GM19043 (cell line): ENCODE measurements around the gene CAMK2A.

ENCODE experiments used
- ATAC-seq: cut with Tn5 transposase; IDR thresholded peaks from one replicate; pipeline ENCODE4 v1.9.1; 2021; ENCODE audit warnings: low read depth; ENCODE audit not compliant: unreplicated experiment

The CAMK2A gene

DNA sequence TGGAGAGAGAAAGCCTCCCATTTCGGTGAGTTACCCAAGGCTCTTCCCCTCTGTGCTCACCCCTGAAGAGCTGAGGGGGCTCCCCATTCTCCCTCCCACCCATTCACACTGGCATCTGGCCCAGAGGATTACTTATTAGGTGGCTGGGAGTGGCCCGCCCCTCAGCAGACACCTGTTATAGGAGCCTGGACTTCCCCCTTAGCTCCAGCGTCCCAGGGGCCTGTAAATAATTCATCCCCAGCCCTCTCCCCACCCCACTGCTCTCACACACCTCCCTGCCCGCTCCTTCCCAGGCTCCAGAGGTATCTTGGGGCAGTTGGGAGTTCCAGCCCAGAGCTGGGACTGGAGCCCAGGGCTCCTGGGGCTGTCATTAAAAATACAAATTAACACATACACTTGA is 111.3 kb downstream of the CAMK2A start:
- ATAC-seq, result no peak

DNA sequence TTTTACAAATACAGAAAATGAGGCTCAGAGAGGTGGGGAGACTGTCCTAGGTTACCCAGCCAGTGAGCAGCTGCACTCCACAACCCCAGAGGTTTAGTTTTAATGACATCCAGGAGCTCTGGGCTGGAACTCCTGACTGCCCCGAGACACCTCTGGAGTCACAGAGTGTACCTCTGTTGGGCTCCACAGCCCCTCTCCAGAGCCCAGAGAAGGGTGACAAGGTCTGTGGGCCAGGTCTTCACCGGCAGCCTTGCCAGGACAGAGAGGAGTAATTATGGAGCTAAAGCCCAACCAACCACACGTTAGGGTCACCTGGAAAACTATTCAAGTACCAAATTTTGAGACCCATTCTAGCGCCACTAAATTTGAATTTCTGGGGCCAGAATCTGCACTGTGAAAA is 111.9 kb downstream of the CAMK2A start:
- ATAC-seq, result no peak

DNA sequence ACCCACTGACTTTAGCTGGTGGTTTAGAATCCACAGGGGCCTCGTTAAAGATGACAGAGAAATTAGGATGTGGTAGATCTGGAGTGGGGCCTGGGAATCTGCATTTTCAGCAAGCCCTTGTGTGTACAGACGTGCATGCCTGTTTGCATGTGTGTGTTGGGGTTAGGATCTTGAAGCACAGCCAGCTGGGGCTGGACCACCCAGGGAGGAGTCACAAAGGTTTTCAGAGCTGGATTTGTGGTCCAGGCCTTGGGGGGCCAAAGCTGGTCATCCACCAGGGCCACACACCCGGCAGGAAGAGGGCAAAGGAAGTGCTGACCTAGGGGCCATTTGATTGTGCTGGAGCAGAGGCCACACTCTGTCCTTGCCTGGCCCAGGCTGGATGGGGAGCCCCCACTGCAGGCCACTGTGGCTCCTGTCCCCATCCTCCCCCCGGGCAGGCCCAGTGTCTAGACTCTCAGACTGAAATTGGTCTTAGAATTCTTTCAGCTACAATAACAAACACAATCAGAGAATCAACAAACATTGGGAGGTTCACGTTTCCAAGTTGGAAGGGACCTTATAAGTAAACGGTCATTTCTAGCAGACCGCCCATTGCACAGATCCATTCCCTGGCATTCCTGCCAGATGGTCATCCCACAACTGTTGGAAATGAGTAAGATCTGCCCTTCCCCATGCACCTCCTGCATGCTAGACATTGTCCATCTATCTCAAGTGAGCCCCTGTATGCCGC is 112.7 kb downstream of the CAMK2A start:
- no peak for ATAC-seq

DNA sequence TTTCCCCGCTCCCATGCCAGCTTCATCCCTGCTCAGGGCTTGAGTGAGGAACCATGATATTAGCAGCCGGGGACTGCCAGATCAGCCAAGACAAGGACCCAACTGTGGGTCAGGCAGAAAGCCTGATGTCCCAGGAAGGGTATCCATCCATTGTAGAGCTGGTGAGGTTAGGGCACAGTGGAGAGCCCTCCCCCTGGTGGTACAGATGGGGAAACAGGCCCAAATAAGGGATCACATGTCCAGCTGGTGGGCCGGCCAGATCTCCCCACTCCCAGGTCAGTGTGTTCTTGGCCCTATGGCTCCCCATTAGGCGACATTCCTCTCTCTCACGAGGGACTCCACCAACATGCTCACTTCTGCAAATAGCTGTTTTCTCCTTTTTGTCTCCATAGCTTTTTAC is 114.0 kb downstream of the CAMK2A start:
- ATAC-seq, result no peak

DNA sequence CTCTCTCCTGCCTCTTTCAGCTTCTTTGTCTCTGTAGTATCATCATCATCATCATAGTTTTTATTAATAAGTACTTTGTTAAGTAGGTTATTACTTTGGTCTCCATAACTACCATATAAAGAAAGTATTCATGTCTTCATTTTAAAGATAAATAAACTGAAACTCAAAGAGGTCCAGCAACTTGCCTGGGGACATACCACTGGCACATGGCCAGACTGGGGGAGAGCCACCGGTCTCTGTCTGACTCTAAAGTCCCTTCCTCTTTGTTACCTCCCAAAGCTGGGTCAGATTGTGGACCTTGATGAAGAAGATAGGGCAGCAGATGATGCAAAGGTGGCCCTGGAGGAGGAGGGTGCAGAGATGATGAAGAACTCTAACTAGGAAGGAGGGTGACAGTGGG is 114.5 kb downstream of the CAMK2A start:
- no peak for ATAC-seq

DNA sequence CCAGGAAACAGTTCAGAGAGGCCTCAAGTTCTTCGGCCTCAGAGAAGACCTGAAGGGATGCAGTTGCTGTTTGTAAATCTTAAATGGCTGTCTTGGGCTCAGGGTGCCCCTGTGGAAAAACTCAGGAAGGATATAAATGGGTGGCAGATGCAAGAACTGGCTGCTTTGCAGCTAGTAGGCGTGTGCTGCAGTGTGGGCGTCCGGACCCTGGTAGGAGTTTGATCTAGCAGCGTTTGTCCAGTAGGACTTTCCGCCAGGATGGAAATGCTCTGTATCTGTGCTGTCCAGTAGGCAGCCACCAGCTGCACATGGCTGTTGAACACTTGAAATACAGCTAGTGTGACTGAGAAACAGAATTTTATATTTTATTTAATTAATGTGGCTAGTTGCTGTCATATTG is 115.3 kb downstream of the CAMK2A start:
- ATAC-seq, result no peak

DNA sequence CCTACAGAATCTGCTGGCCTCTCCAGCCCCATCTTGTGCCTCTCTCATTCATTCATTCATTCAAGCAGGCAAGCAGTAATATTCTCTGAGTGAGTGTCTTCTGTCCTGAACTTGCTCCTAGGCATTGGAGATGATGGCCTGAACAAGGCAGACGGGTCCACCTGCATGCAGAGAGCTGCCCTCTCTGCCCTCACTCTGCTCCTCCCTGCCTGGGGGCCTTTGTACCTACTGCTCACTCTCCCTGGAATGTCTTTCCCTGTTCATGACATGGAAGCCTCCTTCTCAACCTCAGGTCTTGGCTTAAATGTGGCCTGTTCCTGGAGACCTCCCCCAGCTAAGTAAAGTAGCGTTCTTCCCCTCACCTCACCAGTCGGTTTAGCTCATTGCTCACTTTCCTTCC is 116.4 kb downstream of the CAMK2A start:
- ATAC-seq, result no peak

DNA sequence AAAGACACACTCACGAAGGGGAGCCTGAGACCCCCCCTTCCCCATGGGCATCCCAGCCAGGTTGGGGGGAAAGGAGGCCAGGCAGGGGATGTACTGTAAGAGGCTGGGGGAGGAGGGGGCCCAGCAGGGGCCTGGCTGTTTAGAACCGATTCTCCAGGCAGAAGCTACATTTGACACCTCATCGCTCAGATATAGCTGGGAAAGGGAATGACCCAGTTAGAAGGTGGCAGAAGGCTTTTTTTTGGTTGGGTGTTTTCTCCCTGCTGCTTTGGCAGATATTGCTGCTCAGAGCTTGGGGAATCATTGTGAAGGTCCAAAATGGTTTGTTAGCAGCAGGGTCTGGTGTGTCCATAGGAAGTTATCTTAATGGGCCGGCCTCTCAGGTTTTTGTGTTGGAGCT is 117.0 kb downstream of the CAMK2A start:
- no peak for ATAC-seq

DNA sequence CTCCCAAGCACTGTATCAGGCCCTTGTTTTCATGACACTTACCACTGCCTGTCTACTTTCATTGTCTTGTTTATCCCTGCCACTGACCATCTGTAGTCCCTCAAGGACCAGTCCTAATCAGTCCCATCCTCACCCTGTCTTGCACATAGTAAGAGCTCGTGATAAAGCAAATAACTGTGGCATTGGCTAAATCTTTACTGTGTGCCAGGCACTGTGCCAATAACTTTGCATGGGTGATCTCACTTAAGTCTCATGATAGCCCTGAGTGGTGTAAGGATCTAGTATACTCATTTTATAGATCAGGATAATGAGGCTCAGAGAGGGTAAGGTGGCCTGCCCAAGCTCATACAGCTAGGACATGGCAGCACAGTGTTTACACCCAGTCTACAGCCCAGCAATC is 117.4 kb downstream of the CAMK2A start:
- ATAC-seq, result no peak
